HL-60 (cell line): ENCODE data around the gene ADAMTS12.

Experiments
- DNase-seq, 2 experiments: peaks; one replicate each; pipeline ENCODE4 v3.0.0-alpha.2; 2010 to 2020; ENCODE audit warnings: low read depth in 1 of 2, low spot score in 1 of 2
- H3K27ac ChIP-seq: fragments of 250-450 bp; sonication (Bioruptor Pico); replicated peaks from 2 replicates; pipeline ENCODE4 v1.5.1; 2020; ENCODE audit warnings: mild to moderate bottlenecking, moderate library complexity
- H3K27me3 ChIP-seq: fragments of 250-450 bp; sonication (Bioruptor Pico); 2 replicates; pipeline ENCODE4 v1.5.1; 2021; ENCODE audit warnings: mild to moderate bottlenecking, moderate library complexity; ENCODE audit not compliant: insufficient read depth, poor library complexity, severe bottlenecking
- H3K4me3 ChIP-seq: replicated peaks from 2 replicates; pipeline ENCODE4 v1.5.1; 2011; ENCODE audit warnings: mild to moderate bottlenecking, control low read depth, low read length; ENCODE audit not compliant: insufficient read depth
- GABPA ChIP-seq: IDR thresholded peaks from 2 replicates; pipeline ENCODE4 v1.6.1; 2012; ENCODE audit warnings: low read depth
- POLR2AphosphoS5 ChIP-seq: IDR thresholded peaks from 2 replicates; pipeline ENCODE4 v1.6.1; 2012; ENCODE audit warnings: low read depth
- REST ChIP-seq: IDR thresholded peaks from 2 replicates; pipeline ENCODE4 v1.6.1; 2012; ENCODE audit warnings: low read depth; ENCODE audit not compliant: insufficient replicate concordance
- SPI1 ChIP-seq: IDR thresholded peaks from 2 replicates; pipeline ENCODE4 v1.6.1; 2012; ENCODE audit warnings: low read depth, mild to moderate bottlenecking, borderline replicate concordance
- TF ChIP-seq, protein P1 (sequence below): IDR thresholded peaks from one replicate; pipeline ENCODE4 v1.5.1; 2011; ENCODE audit warnings: low read length, control low read depth, inconsistent platforms; ENCODE audit not compliant: insufficient read depth

Gene ADAMTS12

GRCh38 chr5:33738097-33738496 is 153.7 kb downstream of the ADAMTS12 start:
- no peak for TF ChIP-seq GABPA
- TF ChIP-seq REST = no peak
- TF ChIP-seq, protein P1, sequence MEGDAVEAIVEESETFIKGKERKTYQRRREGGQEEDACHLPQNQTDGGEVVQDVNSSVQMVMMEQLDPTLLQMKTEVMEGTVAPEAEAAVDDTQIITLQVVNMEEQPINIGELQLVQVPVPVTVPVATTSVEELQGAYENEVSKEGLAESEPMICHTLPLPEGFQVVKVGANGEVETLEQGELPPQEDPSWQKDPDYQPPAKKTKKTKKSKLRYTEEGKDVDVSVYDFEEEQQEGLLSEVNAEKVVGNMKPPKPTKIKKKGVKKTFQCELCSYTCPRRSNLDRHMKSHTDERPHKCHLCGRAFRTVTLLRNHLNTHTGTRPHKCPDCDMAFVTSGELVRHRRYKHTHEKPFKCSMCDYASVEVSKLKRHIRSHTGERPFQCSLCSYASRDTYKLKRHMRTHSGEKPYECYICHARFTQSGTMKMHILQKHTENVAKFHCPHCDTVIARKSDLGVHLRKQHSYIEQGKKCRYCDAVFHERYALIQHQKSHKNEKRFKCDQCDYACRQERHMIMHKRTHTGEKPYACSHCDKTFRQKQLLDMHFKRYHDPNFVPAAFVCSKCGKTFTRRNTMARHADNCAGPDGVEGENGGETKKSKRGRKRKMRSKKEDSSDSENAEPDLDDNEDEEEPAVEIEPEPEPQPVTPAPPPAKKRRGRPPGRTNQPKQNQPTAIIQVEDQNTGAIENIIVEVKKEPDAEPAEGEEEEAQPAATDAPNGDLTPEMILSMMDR = no peak
- H3K4me3 ChIP-seq = no peak overlapping the region
- no peak overlapping the region for H3K27ac ChIP-seq
- H3K27me3 ChIP-seq = no peaks in the 10 kb centered on the region
- no peak for DNase-seq

- H3K27me3 ChIP-seq = no peaks in the 10 kb centered on the region
- H3K27ac ChIP-seq = no peak overlapping the region
- no peak for TF ChIP-seq SPI1
- no peak for TF ChIP-seq POLR2AphosphoS5
- no peak for TF ChIP-seq GABPA
- TF ChIP-seq, protein P1 = no peak
- no peak for TF ChIP-seq REST
- no peak overlapping the region for H3K4me3 ChIP-seq
- DNase-seq = no peak
Observed at GRCh38 chr5:33737697-33738096, 154.1 kb downstream of the ADAMTS12 start.

DNA sequence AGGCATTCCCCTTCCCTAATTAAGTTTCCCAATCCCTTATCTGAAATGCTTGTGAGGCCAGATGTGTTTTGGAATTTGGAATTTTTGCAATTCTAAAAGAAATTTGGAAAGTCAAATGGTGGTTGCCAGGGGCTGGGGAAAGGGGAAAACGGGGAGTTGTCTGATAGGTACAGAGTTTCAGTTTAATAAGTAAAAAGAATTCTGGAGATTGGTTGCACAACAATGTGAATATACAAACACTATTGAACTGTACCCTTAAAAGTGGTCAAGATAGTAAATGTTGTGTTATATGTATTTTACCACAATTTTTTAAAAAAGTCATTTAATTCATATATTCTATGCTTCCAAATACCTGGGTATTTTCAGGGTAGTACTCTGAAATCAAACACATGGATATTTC is 154.5 kb downstream of the ADAMTS12 start:
- no peaks in the 10 kb centered on the region for H3K27me3 ChIP-seq
- H3K4me3 ChIP-seq = no peak overlapping the region
- TF ChIP-seq SPI1 (no peak), POLR2AphosphoS5 (no peak), GABPA (no peak), REST (no peak)
- TF ChIP-seq, protein P1 = no peak
- H3K27ac ChIP-seq = no peak overlapping the region
- DNase-seq = no peak
